KMS-11 (cell line): Measurements from ENCODE around the gene PPM1H.

Experiments used
- H2AFZ ChIP-seq: fragments of 200-600 bp; sonication (generic); 2 replicates; pipeline ENCODE4 v1.6.1; 2016; ENCODE audit warnings: antibody characterized with exemption, mixed run types, low read depth
- H3K27ac ChIP-seq: fragments of 200-600 bp; sonication (generic); 2 replicates; pipeline ENCODE4 v1.6.1; 2016; ENCODE audit warnings: mild to moderate bottlenecking, mixed run types
- H3K27me3 ChIP-seq: fragments of 200-600 bp; sonication (generic); 2 replicates; pipeline ENCODE4 v1.6.1; 2017; ENCODE audit warnings: mild to moderate bottlenecking, low read depth, mixed run types, moderate library complexity; ENCODE audit not compliant: insufficient read depth
- H3K36me3 ChIP-seq: fragments of 200-600 bp; sonication (generic); 2 replicates; pipeline ENCODE4 v1.6.1; 2017; ENCODE audit warnings: mild to moderate bottlenecking, mixed run types; ENCODE audit not compliant: insufficient read depth
- H3K4me1 ChIP-seq: fragments of 200-600 bp; sonication (generic); 2 replicates; pipeline ENCODE4 v1.6.1; 2016; ENCODE audit warnings: mild to moderate bottlenecking, low read depth, mixed run types; ENCODE audit not compliant: poor library complexity, severe bottlenecking
- H3K4me2 ChIP-seq: fragments of 200-600 bp; sonication (generic); 2 replicates; pipeline ENCODE4 v1.7.0; 2016; ENCODE audit warnings: mild to moderate bottlenecking, mixed run types
- H3K4me3 ChIP-seq: fragments of 200-600 bp; sonication (generic); IDR thresholded peaks from 2 replicates; pipeline ENCODE4 v1.6.1; 2017; ENCODE audit warnings: low read depth, low read length, mixed read lengths; ENCODE audit not compliant: insufficient read depth
- H3K79me2 ChIP-seq: fragments of 200-600 bp; sonication (generic); 2 replicates; pipeline ENCODE4 v1.6.1; 2016; ENCODE audit warnings: low read depth, mixed run types; ENCODE audit not compliant: insufficient read depth
- H3K9ac ChIP-seq: fragments of 200-600 bp; sonication (generic); 2 replicates; pipeline ENCODE4 v1.6.1; 2016; ENCODE audit warnings: mild to moderate bottlenecking, mixed run types
- H4K20me1 ChIP-seq: fragments of 200-600 bp; sonication (generic); 2 replicates; pipeline ENCODE4 v1.6.1; 2016; ENCODE audit warnings: mild to moderate bottlenecking, mixed run types; ENCODE audit not compliant: insufficient read depth
- TF ChIP-seq, protein P1 (sequence below): fragments of 200-600 bp; sonication (generic); conservative IDR thresholded peaks from 2 replicates; pipeline ENCODE4 v1.6.1; 2017; ENCODE audit warnings: low read depth, mild to moderate bottlenecking, antibody characterized with exemption, low read length, moderate library complexity, mixed read lengths

Gene PPM1H

DNA sequence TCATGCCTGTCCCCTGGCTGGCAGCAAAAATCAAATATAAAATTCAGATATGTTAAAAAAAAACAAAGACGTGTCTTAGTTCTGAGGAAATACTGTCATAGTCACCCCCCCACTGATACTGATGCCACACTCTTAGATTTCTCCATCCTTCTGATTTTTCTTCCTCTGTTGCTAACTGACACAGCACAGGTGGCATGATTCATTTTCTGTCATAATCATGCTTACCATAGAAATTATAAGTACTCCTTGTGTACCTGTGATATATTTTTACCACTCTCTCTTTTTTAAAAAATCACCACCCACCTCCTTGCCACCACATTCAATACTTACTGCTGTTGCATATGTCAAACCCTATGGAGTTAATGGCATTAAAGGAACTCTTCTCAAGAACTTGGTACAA lies 209.2 kb downstream of the PPM1H start:
- no peak overlapping the region for H3K4me2 ChIP-seq
- H3K79me2 ChIP-seq: no peaks in the 10 kb centered on the region
- TF ChIP-seq, protein P1, sequence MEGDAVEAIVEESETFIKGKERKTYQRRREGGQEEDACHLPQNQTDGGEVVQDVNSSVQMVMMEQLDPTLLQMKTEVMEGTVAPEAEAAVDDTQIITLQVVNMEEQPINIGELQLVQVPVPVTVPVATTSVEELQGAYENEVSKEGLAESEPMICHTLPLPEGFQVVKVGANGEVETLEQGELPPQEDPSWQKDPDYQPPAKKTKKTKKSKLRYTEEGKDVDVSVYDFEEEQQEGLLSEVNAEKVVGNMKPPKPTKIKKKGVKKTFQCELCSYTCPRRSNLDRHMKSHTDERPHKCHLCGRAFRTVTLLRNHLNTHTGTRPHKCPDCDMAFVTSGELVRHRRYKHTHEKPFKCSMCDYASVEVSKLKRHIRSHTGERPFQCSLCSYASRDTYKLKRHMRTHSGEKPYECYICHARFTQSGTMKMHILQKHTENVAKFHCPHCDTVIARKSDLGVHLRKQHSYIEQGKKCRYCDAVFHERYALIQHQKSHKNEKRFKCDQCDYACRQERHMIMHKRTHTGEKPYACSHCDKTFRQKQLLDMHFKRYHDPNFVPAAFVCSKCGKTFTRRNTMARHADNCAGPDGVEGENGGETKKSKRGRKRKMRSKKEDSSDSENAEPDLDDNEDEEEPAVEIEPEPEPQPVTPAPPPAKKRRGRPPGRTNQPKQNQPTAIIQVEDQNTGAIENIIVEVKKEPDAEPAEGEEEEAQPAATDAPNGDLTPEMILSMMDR: no peak
- no peaks in the 10 kb centered on the region for H3K27me3 ChIP-seq
- H3K9ac ChIP-seq: no peak overlapping the region
- H2AFZ ChIP-seq: no peak overlapping the region
- no peaks in the 10 kb centered on the region for H3K4me1 ChIP-seq
- no peaks in the 10 kb centered on the region for H4K20me1 ChIP-seq
- H3K27ac ChIP-seq: no peak overlapping the region
- no peak overlapping the region for H3K4me3 ChIP-seq
- H3K36me3 ChIP-seq: no peaks in the 10 kb centered on the region

DNA sequence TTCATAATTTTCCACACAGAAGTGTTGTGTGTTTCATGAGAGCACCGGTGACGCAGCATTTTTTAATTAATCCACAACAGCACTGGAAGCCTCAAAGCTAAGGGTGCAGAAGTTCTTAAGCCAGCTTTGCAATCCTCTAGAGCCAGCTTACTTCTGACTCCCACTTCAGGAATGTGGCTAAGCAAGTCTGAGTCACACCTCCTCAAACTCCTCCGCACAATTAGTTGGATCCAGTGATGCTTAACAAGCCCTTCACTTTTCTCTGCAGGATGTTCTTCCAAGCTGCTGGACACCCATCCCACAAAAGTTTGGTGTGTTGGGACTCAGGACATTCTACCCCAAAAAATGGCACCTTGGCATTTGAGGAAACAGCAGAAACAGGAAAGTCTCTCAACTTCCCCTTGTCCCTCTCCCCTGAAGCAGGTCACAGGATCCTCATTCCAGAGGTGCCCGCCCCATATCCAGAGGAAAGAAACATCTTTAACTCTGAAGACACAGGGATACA lies 210.0 kb downstream of the PPM1H start:
- Histone ChIP-seq H3K4me3 (no peak overlapping the region), H3K79me2 (no peaks in the 10 kb centered on the region), H3K27ac (no peak overlapping the region), H3K4me1 (no peaks in the 10 kb centered on the region), H3K4me2 (no peak overlapping the region), H2AFZ (no peak overlapping the region), H3K9ac (no peak overlapping the region), H4K20me1 (no peaks in the 10 kb centered on the region), H3K36me3 (no peaks in the 10 kb centered on the region), H3K27me3 (no peaks in the 10 kb centered on the region)
- TF ChIP-seq, protein P1: no peak

DNA sequence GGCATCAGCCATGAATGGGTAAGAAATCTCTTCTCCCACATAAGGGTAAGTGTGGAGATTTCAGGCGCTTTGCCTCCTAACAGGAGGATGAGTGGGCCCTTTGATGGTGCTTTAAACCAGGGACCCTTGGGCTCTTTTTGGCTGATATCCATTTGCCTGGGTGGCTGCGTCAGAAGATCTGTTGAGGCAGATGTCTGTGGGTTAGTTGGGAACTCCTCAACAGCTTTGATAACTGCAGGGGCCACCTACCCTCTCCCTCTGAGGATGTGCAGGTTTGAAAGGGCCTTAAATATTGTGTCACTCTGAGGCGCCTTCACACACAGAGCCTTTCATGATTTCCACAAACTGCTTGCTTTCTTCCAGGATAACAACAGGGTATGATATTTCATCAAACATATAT lies 210.7 kb downstream of the PPM1H start:
- H3K27me3 ChIP-seq: no peaks in the 10 kb centered on the region
- H4K20me1 ChIP-seq: no peaks in the 10 kb centered on the region
- H3K27ac ChIP-seq: no peak overlapping the region
- H3K9ac ChIP-seq: no peak overlapping the region
- no peak overlapping the region for H3K4me2 ChIP-seq
- TF ChIP-seq, protein P1: no peak
- no peaks in the 10 kb centered on the region for H3K79me2 ChIP-seq
- no peak overlapping the region for H2AFZ ChIP-seq
- no peaks in the 10 kb centered on the region for H3K4me1 ChIP-seq
- H3K4me3 ChIP-seq: no peak overlapping the region
- no peaks in the 10 kb centered on the region for H3K36me3 ChIP-seq

DNA sequence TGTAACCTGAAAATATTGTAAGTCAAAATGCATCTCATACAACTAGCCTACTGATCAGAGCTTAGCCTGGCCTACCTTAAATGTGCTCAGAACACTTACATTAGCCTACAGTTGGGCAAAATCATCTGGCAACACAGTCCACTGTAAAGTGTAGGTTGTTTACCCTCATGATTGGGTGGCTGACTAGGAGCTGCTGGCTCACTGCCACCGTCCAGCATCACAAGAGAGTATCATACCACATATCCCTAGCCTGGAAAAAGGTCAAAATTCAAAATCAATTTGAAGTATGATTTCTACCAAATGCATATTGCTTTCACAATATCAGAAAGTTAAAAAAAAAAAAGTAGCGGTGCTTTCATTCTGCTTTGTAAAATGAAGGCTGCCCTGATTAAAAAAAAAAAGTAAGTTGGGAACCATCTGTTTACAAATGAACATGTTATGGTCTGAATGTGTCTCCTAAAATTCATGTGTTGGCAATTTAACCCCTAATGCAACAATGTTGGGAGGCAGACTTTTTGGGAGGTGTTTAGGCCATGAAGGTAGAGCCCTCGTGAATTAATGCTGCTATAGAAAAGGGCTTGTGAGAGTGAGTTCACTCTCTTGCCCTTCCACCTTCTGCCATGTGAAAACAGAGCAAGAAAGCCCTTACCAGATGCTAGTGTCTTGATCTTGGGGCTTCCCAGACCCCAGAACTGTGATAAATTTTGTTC lies 211.8 kb downstream of the PPM1H start:
- Histone ChIP-seq H3K27ac (no peak overlapping the region), H3K79me2 (no peaks in the 10 kb centered on the region), H2AFZ (no peak overlapping the region), H3K4me3 (no peak overlapping the region), H3K4me2 (no peak overlapping the region), H3K36me3 (no peaks in the 10 kb centered on the region), H4K20me1 (no peaks in the 10 kb centered on the region), H3K9ac (no peak overlapping the region), H3K27me3 (no peaks in the 10 kb centered on the region), H3K4me1 (no peaks in the 10 kb centered on the region)
- TF ChIP-seq, protein P1: no peak
